Endothelial cell of umbilical vein (primary cell): ENCODE measurements around the gene TARBP1.

Experiments
- CTCF ChIP-seq, 2 donors: IDR thresholded peaks; 1 replicate in 1 of 2; 2 replicates in 1 of 2; pipeline ENCODE4 v1.5.1; 2011; ENCODE audit warnings: low read length in 2 of 2, mild to moderate bottlenecking in 2 of 2, moderate library complexity in 2 of 2, control low read depth in 1 of 2, inconsistent platforms in 1 of 2, low read depth in 1 of 2; ENCODE audit not compliant: insufficient read depth in 1 of 2; ENCODE audit errors: extremely low read depth in 1 of 2
- EZH2 ChIP-seq: IDR thresholded peaks from 2 replicates; pipeline ENCODE4 v1.6.1; 2012; ENCODE audit warnings: borderline replicate concordance, low read depth, mild to moderate bottlenecking, moderate library complexity, low read length, inconsistent platforms; ENCODE audit not compliant: severe bottlenecking
- MAX ChIP-seq: IDR thresholded peaks from 2 replicates; pipeline ENCODE4 v1.6.1; 2011; ENCODE audit not compliant: insufficient read depth, insufficient read length
- POLR2A ChIP-seq: IDR thresholded peaks from 2 replicates; pipeline ENCODE4 v1.6.1; 2012; ENCODE audit warnings: low read depth, mild to moderate bottlenecking, control low read depth, low read length
- POLR2AphosphoS5 ChIP-seq: IDR thresholded peaks from 2 replicates; pipeline ENCODE4 v1.6.1; 2012; ENCODE audit warnings: low read depth, mild to moderate bottlenecking, control low read depth, low read length, moderate library complexity; ENCODE audit not compliant: insufficient read depth

GRCh38 chr1:234494049-234494448 is 15.1 kb upstream of the TARBP1 start:
- TF ChIP-seq CTCF (IDR thresholded peaks at IDR 0.05; ENCODE audit: extremely low read depth in 1 of 2, insufficient read depth in 1 of 2, low read depth in 1 of 2, low read length in 2 of 2) (no peak), POLR2AphosphoS5 (no peak), POLR2A (no peak), MAX (no peak), EZH2 (no peak)
